NAMALWA (cell line): ENCODE measurements around the gene ANKLE1.

Experiments
- DNase-seq: peaks from one replicate; pipeline ENCODE4 v3.0.0-alpha.2; 2015; ENCODE audit warnings: low spot score

Gene ANKLE1

DNA sequence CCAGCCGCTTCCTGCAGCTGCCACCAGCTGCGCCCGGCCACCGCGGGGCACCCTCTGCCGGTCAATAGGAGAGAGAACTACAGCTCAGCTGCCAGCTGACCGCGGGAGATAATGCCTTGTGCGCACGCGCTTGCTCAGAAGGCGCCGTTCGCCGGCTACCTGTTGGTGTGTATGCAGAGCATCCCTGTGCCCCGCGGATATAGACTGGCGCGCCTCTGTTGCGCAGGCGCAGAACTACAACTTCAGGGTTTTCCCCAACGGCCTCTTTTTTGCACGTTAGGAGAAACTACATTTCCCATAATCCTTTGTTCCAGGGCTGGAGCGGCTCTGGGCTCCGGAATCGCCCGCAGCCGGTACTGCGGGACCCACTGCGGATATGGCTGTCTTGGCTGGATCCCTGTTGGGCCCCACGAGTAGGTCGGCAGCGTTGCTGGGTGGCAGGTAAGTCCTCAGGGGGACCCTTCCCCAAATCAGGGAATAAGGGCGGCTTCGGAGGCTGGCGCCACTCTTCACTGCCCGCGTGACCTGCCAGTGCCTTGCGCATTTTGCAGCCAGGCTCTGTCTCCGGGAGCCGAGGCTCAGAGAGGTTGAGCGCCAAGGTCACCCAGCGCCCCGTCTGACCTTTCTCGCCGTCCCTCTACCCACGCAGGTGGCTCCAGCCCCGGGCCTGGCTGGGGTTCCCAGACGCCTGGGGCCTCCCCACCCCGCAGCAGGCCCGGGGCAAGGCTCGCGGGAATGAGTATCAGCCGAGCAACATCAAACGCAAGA is 24.0 kb downstream of the ANKLE1 start, which contains the start of gene MRPL34:
Gene MRPL34 (plus strand): TSS at position 356 of the 768 bp plus-strand sequence. CDS start 21 bp downstream, at position 377.
- DNase-seq: peak; percentile 100

DNA sequence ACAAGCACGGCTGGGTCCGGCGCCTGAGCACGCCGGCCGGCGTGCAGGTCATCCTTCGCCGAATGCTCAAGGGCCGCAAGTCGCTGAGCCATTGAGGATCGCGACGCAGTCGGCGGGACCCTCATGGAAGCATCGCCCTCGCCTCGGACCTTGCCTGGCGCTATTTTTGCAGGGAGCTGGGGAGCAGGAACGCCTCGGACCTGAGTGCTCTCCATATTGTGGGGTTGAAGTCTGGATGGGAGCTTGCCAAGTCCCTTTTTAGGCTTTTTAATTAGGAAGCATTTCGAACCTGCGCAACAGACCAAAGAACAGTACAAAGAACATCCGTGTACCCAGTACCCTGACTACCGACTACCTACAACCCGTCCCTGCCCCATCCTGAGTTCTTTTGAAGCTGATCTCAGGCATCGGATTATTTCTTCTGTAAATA is 24.6 kb downstream of the ANKLE1 start:
- DNase-seq: no peak

- no peak for DNase-seq
These were observed 26.2 kb downstream of the ANKLE1 start for GRCh38 chr19:17307876-17308377.

- peak; percentile 100 for DNase-seq
These were observed 27.7 kb downstream of the ANKLE1 start, which contains the start of gene DDA1 for GRCh38 chr19:17309198-17309964. TSS of gene DDA1 (plus strand) at chr19:17309563. CDS start at chr19:17309655, 92 bp downstream.

DNA sequence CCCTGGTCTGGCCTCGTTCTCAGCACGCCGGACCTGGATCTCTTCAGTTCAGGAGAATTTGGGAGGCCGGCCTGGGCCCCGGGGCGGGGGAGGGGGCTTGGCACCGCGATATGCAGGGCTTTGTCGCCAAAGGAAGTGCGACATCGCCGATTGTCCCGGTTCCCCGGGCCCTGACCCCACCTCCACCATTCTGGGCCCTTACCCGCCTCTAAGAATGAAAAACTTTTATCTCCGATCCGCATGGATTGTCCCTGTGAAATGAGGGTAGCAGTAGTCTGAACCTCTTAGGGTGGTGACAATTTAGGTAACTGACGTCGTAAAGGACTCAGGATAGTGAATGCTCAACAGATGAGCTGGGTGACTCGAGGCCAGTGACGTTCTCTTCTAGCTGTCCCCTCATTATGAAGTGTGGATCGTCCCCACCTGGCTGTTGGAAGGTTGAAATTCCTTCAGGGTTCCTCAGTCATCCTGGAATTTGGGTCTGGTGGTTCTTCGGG is 28.3 kb downstream of the ANKLE1 start:
- peak; percentile 48 for DNase-seq

DNA sequence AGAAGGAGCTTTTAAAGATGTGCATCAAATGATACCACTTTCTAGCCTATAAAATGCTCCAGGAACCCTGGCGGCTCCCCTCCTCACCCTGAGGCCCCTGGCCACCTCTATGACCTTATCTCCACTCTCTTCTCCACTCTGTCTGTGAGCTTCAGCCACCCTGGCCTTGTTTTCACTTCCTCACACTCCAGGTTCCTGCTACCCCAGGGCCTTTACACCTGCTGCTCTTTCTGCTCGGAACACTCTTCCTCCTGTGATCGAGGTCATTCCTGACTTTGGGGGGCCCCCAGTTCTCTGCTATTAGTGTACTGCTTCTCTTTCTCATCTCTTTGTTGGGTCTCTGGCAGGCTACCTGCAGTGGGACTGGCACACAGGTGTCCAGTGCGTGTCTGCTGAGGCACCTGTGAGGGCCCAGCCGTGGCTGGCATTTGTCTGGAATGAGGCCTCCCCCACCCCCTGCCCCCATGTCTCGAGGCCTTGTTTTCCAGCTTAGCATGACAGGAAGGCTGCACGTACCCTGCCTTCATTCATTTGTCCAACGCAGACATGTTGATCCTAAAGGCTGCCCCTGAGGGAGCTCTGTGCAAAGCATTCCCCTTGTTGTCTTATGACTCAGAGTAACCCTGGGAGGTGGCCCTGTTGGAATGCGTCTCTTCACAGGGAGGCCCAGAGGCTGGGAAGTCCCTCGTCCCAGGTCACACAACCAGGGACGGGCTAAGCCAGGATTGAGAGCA is 29.9 kb downstream of the ANKLE1 start:
- DNase-seq: no peak

- no peak for DNase-seq
These were observed 30.8 kb downstream of the ANKLE1 start for GRCh38 chr19:17312189-17313113.

GRCh38 chr19:17314007-17314593 is 32.4 kb downstream of the ANKLE1 start:
- no peak for DNase-seq

GRCh38 chr19:17318966-17319365 is 37.3 kb downstream of the ANKLE1 start:
- no peak for DNase-seq

DNA sequence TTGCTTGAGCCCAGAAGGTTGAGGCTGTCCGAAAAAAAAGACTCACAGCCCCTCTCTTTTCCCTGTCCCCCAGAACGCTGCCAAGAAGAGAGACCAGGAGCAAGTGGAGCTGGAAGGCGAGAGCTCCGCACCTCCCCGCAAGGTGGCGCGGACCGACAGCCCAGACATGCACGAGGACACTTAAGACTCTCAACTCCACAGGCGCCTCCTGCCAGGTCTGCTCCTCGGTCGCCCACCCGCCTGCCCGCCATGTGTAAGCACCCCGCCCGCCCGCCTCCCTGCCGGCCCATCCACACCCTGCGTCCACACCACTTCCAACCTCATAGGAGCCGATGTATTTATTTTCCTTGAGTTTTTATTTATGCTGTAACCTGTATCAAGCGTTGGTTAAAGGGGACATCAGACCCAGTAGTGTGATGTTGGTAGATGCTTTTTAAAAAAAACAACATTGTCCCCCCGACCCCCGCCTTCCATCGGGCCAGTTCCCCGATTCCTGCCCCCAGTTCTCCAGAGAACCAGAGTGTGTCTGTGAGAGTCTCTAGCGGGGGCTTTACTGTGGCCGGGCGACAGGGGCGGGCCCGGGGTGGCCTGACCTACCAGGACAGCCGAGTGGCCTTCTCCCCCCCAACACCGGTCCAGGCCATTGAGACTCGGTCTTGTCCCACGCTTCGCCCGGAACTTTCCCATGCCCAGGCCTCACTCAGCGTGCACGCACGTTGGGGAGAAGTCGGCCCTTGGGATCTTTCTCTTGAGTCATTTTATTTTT is 38.0 kb downstream of the ANKLE1 start:
- DNase-seq: no peak

- no peak for DNase-seq
These were observed 38.7 kb downstream of the ANKLE1 start for GRCh38 chr19:17320435-17320834.

DNA sequence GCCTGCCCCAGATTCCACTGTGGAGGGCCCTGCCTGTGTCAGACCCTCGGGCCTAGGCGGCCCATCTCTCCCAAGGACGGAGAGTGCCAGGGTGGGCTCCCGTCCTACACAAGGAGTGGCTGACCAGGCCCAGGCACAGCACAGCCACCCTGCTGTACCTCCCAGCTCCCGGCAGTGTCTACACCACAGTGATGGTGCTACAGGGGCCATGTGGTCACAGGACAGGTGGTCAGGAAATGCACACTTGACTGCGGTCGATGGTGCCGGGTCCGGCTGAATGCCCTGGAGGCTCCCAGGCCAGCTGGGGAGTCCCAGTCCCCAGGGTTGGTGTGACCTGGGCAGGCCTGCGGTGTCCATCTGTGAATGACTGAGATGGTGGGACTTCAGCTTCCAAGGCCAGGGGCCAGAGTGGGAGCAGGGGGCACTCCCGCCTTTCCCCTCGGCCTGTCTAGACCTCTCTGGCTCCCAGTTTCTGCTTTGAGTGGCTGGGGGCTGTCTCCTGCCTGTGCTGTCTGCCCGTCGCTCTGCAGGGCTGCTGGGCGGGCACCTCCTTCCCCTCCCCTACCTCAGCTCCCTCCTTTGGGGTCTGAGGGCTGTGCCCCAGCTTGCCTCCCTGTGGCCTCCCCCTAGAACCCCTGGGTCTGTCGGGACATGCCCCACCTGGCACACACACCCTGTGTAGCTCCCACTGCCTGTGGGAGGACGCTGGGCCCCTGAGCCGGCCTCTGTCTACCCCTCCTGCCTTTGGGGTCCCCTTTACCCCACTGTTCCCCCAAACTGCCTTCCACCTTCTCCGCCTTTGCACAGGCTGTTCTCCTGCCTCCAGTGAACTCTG is 40.2 kb downstream of the ANKLE1 start:
- DNase-seq: no peak

GRCh38 chr19:17322854-17323253 is 41.2 kb downstream of the ANKLE1 start:
- DNase-seq: no peak

DNA sequence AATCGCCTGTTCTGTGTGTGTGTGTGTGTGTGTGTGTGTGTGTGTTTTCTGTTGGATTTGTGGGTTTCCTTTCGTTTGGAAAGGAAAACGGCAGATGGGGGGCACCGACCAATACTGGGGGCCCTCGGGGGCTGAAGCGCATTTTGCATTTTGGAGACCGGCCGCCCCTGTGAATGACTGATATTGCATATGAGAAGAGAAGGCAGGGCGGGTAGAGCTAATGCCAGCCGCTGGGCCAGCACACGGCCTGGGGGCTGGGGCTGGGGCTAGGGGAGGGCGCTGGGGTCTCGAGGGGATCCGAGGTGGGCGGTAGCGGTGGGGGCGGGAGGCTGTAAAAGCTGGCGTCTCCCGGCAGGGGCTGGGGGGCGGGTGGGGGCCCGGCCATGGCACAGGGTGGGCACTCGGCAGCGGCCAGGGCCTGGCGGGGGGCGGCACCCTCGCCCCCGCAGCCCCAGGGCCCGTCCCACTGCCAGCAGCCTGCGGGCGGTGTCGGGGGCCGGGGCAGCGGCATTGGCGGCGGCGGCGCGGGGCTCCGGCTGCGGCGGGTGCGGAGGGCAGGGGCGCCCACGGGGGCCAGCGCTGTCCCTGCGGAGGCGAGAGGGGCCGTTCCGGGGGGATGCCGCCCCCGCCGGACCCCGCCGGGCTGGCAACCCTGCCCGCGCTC is 41.7 kb downstream of the ANKLE1 start:
- DNase-seq: no peak

GRCh38 chr19:17323964-17324332 is 42.2 kb downstream of the ANKLE1 start:
- no peak for DNase-seq

DNA sequence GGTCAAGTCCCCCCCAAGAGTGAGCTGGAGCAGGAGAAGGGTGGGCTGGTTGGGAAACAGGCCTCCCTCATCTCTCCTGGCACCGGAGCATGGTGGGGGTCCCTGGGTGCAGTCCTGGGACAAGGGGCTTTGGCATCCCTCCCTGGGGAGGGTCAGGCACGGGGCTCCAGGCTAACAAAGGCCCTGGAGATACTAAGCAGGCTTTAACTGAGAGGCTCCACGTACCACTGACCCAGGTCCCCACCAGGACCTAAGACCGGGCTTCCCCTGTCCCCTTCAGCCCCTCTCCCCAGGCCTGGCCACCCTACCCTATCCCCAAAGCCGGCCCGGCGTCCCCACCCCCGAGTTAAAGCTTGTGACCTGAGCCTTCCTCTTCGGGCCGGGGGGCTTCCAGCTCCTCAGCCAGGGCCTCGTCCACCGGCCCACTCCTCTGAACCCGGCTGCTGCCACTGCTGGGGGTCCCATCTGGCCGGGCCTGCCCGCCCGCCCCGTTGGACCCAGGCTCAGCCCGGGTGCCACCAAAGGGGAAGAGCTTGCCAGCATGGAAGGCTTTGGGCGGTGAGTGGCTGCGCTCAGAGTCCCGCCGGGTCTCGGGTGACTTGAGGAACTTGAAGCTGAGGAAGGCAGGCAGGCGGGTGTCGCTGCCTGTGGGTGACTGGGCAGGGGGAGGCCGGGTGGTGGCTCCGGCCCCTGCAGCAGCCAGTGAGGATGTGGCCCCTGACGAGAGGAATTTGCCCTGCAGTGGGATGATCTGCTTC is 42.8 kb downstream of the ANKLE1 start:
- no peak for DNase-seq

DNA sequence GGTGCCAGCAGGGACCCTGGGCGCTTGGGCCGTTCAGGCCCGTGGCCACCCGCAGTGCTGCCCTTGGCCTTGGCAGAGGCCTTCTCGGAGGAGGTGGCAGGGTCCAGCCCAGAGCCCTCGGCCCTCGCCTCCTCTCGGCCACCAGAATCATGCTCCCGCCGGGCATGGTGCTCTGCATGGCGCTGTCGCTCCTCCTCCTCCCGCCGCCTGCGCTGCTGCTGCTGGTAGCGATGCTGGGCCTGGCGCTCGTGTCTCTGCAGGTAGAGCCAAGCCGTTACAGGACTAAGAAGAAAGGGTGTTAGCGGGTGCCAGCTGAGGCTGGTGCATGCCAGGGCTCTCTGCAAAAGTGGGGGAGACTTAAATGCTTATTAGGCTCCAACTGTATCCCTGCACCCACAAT is 43.4 kb downstream of the ANKLE1 start:
- DNase-seq: no peak
